Fibroblast of lung (primary cell): ENCODE data around the gene TMCC1.

ENCODE experiments used
- CTCF ChIP-seq, 2 donors: IDR thresholded peaks in 1 of 2; conservative IDR thresholded peaks in 1 of 2; 1 replicate in 1 of 2; 2 replicates in 1 of 2; pipeline ENCODE4 v1.5.1; 2011 to 2012; ENCODE audit warnings: low read length in 2 of 2, control low read depth in 1 of 2, inconsistent platforms in 1 of 2, low read depth in 1 of 2, mild to moderate bottlenecking in 1 of 2
- EZH2 ChIP-seq: IDR thresholded peaks from 2 replicates; pipeline ENCODE4 v1.5.1; 2012; ENCODE audit warnings: low read length, control low read depth, mild to moderate bottlenecking; ENCODE audit errors: missing control alignments

- no peak for TF ChIP-seq EZH2
- no peak for TF ChIP-seq CTCF (conservative IDR thresholded peaks at IDR 0.05 in 1 of 2, IDR thresholded peaks at IDR 0.05 in 1 of 2; ENCODE audit: low read depth in 1 of 2, low read length in 2 of 2)
Measured at GRCh38 chr3:129940086-129940485, 46.6 kb upstream of the TMCC1 start.
